Activated CD4-positive, alpha-beta T cell treated with anti-CD3 and anti-CD28 coated beads, Interleukin-2, amount 50 U/mL, for 48 hours (primary cell): ENCODE results near the gene LIPG.
"Not testable (repeated sequence)": the region's sequence is repeated elsewhere in the genome, so short reads cannot be mapped to it uniquely, and the experiment has no call there.

Experiments
- DNase-seq, 2 experiments: peaks; one replicate each; pipeline ENCODE4 v3.0.0-alpha.2; 2020

Gene LIPG

DNA sequence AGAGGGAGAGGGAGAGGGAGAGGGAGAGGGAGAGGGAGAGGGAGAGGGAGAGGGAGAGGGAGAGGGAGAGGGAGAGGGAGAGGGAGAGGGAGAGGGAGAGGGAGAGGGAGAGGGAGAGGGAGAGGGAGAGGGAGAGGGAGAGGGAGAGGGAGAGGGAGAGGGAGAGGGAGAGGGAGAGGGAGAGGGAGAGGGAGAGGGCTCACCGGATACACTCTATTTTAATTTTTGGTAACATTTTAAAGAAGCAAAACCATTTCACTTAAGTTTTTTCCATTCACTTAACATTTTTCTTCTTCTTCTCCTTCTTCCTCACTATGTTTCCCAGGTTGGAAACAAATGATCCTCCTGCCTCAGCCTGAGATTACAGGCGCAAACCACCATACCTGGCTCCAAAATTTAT, 17.2 kb downstream of the LIPG start:
- not testable (repeated sequence) for DNase-seq

DNA sequence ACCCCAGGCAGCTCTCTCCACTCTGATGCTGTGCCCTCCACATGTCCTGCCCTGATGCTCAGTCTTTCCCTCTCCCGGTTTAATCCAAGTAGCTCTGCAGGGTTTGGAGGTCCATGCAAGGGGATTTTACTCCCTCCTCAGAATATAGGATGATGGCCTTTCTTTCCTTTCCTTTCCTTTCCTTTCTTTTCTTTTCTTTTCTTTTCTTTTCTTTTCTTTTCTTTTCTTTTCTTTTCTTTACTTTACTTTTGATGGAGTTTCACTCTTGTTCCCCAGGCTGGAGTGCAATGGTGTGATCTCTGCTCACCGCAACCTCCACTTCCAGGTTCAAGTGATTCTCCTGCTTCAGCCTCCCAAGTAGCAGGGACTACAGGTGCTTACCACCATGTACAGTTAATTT, 17.7 kb downstream of the LIPG start:
- not testable (repeated sequence) for DNase-seq

DNA sequence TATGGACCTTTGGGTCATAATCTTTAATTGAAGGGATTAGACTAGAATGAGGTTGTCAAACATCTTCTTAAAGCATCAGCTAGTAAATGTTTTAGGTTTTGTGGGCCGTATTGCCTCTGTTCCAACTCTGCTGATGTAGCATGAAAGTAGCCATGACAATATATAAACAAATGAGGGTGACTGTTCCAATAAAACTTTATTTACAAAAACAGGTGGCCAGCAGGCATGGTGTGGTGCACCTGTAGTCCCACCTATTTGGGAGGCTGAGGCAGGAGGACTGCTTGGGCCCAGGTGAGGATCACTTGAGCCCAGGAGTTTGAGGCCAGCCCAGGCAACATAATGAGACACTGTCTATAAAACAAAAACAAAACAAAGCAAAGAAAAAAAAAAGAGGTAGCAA, 18.4 kb downstream of the LIPG start:
- DNase-seq, result no peak

DNA sequence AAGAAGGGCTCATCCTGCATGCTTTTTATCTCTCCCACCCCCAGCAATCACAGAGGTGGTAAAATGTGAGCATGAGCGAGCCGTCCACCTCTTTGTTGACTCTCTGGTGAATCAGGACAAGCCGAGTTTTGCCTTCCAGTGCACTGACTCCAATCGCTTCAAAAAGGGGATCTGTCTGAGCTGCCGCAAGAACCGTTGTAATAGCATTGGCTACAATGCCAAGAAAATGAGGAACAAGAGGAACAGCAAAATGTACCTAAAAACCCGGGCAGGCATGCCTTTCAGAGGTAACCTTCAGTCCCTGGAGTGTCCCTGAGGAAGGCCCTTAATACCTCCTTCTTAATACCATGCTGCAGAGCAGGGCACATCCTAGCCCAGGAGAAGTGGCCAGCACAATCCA, 19.5 kb downstream of the LIPG start:
- no peak for DNase-seq

DNA sequence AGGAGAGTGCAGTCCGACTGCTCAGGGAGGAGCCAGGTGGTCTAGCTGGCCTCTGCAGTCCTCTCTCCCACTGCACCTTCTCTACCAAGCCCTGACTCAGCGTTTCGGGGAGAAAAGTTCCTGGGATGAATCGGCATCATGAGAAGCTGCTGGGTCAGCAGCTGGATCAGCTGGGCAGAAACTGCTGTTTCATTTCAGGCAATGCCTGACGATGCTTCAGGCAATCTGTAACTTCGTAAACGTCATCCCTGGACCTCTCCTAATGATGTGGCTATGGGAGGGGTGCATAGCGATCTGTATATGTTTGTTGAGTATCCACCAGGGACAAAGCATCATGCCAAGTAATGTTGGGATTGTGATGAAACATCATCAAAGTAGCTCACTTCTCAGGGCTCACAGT, 20.7 kb downstream of the LIPG start:
- DNase-seq, result no peak

DNA sequence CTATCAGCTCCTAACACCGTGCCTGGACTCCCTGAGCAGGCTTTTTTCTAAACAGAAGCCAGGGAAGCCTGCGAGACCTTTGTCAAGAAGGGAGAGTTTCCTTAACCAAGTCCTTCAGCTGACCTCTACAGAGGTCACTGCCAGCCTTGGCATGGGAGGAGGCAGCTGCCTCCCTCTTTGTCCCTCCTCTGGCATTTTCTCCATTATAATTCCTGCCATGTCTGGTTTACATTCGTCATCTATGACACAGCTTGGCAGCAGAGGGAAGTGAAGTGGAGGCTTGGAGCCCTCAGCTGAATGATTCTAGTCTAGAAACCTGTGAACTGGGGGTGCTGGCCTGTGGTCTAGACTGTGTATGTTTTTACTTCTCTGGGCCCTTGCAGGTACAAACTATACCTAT, 22.5 kb downstream of the LIPG start:
- DNase-seq, result no peak

DNA sequence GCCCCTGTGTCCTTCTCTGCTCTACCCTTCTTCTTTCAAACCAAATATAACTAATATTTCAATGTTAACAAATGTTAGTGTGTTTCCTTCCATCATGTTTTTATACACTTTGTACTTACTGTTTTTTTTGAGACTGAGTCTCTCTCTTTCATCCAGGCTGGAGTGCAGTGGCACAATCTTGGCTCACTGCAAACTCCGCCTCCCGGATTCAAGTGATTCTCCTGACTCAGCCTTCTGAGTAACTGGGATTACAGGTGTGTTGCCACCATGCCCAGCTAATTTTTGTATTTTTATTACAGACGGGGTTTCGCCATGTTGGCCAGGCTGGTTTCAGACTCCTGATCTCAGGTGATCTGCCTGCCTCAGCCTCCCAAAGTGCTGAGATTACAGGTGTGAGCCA, 23.1 kb downstream of the LIPG start:
- not testable (repeated sequence) for DNase-seq

DNA sequence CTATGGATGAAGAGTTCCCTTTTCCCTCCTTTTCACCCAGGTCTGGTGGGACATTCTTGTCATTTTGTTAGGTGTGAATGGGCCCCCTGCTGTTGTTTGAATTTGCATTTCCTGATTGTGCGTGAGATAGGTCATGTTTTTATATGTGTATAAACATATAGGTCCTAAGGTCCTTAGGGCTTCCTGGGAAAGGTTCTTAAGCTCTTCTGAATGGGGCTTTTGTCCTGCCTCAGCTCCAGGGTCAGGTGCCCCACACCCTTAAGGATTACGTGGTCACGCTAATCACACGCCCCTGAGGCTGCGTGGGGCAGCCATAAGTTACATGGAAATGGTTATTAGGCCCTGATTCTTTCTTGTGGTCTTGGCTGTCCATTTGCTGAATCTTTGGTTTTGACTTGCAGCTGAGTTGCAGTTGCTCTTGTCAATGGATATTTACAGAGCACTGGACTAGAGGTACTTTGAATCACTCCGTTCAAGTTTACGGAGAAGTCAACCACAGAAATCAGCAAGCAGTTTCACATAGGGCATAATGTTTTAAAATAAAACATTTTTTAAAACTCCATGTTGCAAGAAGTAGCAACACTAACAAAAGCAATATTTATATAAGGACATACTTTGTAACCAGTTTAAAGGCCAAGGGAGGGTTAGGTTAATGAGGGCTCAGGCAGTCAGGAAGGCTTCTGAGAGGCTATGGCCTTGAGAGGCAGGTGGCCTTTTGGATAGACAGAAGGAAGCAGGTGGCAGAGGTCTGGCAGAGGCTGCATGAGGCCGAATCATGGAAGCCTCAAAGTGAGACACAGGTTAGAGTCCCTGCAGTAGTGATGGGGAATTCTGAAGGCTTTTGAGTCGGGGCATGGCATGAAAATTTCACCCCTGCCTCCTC, 24.2 kb downstream of the LIPG start:
- no peak for DNase-seq

DNA sequence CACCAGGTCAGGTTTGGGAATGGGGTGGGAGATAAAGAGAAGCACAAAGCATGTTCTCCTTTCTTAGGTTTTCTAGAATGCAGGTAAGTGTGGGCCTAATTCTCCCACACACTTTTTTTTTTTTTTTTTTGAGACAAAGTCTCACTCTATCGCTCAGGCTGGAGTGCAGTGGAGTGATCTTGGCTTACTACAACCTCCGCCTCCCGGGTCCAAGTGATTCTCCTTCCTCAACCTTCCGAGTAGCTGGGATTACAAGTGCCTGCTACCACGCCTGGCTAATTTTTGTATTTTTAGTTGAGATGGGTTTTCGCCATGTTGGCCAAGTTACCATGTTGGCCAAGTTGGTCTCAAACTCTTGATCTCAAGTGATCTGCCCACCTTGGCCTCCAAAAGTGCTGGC, 26.3 kb downstream of the LIPG start:
- DNase-seq, result no peak

DNA sequence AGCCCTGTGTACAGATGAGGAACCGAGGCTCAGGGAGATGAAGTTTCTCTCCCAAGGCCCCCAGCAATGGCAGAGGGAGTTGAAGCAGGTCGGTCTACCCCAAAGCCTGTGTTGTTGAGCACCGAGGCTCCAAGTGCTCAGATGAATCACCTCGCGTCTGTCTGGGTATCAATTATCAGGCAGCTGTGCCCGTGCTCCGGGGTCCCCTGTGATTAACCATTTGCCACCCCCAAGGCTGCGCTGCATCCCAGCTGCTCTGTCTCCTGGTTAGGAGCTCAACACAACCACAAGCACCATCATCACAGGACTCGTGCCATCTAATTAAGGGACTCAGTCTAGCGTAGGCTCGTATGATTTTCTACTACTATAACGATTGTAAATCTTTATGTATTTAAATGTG, 27.1 kb downstream of the LIPG start:
- no peak for DNase-seq

DNA sequence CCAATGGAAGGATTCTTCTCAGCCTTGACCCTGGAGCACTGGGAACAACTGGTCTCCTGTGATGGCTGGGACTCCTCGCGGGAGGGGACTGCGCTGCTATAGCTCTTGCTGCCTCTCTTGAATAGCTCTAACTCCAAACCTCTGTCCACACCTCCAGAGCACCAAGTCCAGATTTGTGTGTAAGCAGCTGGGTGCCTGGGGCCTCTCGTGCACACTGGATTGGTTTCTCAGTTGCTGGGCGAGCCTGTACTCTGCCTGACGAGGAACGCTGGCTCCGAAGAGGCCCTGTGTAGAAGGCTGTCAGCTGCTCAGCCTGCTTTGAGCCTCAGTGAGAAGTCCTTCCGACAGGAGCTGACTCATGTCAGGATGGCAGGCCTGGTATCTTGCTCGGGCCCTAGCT, 28.8 kb downstream of the LIPG start:
- DNase-seq, result no peak

DNA sequence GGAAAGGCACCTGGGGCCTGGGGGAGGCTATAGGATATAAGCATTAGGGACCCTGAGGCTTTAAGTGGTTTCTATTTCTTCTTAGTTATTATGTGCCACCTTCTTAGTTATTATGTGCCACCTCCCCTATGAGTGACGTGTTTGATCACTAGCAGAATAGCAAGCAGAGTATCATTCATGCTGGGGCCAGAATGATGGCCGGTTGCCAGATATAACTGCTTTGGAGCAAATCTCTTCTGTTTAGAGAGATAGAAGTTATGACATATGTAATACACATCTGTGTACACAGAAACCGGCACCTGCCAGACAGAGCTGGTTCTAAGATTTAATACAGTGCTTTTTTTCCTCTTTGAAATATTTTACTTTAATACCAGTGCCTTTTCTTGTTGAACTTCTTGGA, 29.4 kb downstream of the LIPG start:
- DNase-seq, result no peak

DNA sequence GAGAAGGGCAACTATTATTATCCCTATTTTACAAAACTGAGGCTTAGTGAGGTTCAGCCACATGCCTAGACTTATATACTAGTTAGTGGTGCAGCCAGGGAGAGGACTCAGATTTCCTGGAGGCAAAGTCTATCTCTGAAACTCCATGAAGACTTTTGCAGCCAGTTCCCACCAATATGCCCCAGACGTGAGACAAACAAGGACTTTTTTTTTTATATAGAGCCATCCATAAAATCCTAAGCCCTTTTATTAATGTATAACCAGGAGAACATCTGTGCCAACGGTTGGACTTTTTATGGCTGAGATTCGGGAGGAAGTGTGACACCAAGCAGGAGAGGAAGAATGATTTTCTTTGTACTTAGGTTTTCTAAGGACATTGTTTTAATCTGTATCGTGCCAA, 29.9 kb downstream of the LIPG start:
- DNase-seq, result no peak

DNA sequence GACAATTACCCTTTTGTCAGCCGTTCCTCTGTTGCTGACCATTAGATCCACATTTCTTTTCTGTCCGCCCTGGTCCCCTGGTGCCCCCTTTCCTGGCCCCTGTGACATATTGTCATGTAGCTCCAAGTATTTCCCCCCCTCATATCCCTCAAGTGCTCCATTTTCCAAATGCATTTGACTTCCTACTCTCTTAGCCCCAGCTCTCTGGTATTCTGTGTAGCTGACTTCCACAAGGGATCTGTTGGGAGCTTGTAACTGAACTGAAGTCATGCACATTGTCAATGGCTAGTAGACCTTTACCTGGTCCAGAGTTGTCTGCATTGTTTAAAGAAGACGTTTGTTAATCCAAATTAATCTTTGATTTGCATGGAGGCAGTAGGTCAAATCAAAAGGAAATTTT, 34.8 kb downstream of the LIPG start:
- DNase-seq, result no peak

DNA sequence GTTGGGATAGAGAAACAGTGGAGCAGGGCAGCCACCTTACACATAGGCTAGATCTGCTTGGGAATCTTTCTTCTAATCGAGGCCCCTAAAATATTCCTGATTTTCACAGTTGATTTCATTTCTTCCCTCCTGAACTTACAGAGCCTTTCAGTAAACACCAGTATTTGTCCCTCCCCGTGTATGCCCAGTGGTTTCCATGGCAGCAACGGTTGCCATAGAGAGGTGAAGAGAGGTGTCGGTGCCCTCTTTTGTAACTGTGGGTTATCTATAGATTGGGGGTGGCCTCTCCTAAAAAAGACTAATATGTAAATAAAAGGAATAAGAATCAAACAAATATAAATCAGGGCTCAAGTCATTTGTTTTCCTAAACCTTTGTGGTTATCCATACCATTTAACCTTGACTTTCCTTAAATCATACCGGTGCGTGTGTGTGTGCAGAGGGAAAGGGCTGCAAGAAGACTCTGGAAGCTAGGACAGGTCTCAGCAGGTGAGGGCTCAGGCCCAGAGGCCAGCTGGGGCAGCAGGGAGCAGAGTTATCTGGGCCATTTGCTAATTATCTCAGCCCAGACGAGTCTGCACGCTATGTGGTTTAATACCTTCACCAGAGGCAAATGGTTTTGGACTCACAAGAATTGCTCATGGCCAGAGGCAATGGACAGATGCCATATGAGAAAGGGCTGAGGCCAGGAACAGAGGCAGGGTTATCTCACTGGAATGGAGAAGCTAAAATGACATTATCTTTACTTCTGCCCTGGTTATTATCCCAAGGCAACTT, 35.5 kb downstream of the LIPG start:
- no peak for DNase-seq

DNA sequence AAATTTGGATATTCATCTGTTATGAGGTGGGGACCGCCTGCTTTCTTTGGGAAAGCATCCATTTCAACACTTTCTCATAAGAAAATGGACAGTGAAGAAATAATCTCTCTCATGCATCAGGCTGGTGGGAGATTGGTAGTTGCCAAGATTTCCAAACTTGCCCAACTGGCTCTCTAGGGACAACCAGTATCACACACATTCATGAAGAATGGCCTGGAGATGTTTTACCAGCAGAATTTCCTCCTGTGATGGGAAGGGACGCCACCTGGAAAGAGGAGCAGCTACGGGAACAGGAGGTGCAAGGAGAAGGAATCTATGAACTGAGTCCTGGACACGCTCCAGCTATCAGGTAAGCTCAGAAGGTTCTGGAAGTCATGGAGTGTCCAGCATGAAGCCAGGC, 39.4 kb downstream of the LIPG start:
- DNase-seq, result no peak

DNA sequence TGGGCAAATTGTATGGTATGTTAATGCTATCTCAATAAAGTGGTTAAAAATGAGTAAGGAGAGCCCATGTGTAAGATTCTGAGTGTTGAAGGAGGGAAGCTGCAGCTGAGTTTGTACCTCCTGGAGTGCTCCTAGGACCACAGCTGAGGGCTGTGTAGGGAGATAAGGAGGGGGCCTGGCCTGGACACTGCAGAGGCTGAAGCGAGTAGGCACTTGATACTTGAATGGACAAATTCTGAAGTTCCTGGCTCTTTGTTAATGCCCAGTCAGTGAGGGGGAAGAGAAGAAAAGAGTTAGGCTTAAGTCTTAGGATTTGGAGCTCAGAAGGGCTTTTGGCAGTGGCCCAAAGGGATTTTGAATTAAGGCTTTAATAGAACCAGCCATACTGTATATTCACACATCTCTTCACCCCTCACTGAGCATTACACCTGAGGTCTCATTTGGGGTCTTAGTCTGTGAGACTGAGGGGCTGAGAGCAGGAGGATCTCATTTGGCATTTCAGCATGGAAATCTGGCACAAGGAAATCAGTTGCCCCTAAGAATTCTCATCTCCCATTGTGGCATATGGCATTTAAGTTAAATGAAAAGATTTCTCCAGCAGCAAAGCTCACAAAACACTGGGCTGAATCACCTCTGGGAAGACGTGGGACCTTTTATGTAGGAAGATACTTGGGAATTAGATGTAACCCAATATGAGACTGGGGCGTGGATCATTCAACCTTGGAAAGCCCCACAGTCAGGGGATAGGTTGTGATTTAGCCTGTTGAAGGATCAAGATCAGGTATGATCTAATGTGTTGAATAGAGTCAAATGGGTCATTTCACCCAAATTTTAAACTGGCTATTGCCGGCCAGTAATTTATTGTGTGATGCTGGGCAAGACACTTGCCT, 46.8 kb downstream of the LIPG start:
- no peak for DNase-seq

DNA sequence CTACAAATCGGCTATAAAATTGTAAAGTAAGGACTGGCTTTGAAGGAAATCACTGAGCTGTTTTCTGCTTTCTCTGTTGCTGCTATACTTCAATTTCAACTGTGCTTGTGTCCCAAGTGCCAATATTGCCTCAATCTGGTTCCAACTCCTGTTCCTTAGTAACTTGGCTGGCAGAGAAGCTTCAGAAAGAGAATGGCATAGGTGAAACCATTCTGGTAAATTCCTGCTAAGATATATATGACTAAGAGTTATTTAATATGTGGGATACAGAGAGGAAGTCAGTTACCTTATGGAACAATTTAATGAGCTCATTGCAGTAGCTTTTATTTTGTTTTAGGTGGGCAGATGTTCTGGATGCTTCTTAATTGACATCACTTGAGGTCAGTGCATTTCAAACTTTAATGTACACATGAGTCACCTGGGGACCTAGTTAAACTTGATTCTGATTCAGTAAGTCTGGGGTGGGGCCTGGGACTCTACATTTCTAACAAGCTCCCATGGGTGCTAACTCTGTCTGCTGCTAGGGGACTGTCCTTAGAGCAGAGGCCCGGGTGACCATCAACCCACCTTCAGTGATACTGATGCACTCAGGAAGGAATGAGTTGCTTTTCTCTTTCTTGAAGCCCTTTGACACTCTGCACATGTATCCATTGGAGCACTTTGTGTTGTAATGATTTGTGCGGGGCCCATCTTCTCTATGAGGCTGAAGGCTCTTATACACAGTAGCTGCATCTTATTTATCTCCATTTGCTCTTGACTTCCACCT, 47.6 kb downstream of the LIPG start:
- no peak for DNase-seq

DNA sequence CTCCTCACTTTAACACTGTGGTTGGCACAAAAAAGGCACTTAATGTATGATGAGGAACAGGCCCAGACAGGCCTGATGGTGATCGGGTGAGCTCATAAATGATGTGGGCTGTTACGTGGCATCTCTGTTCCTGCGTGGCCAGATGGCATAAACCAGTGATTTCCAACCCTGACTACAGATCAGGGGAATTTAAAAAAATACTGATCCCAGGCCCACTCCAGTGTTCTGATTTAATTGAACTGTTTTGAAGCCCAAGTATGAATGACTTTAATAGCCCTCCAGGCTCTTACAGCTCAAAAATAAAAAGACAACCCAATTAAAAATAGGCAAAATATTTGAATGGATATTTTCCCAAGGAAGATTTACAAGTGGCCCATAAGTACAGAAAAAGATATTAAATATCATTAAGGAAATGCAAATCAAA, 48.2 kb downstream of the LIPG start:
- no peak for DNase-seq

DNA sequence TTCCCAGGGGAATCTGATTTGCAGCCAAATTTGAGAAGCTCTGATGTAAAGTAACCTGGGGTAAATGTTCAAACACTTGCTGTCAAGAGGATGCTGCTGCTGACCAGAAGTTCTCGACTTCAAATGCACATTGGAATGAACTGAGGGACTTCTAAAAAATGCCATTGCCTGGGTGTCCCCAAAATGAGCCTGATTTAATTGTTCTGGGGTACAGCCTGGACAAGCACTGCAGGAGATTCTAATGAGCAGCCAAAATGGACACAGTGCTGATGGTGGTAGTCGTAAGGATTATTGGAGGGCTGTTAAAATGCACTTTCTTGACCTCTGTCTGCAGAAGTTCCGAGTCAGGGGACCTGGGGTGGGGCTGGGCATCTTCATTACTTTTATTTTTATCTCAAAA, 49.5 kb downstream of the LIPG start:
- DNase-seq, result no peak

DNA sequence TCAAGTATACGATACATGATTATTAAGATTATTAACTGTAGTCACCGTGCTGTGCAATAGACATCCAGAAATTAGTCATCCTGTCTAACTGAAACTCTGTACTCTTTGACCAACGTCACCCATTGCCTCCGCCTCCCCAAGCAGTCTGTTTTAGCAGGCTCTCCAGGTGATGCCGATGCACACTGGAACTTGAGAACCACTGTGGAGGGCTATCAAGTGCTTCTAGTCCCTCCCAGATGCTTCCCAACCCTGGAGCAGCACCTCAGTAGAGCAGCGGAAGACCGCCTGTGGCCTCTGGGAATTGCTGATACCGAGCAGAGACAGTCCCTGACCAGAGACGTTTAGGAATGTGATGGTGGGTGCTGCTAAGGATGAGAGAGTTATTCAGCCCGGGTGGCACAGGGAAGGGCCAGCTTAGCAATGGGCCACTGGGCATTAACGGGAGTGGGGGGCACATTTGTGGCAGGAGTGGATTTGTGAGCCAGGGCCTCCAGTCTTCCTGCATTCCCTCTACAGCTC, 50.7 kb downstream of the LIPG start:
- DNase-seq, result no peak

DNA sequence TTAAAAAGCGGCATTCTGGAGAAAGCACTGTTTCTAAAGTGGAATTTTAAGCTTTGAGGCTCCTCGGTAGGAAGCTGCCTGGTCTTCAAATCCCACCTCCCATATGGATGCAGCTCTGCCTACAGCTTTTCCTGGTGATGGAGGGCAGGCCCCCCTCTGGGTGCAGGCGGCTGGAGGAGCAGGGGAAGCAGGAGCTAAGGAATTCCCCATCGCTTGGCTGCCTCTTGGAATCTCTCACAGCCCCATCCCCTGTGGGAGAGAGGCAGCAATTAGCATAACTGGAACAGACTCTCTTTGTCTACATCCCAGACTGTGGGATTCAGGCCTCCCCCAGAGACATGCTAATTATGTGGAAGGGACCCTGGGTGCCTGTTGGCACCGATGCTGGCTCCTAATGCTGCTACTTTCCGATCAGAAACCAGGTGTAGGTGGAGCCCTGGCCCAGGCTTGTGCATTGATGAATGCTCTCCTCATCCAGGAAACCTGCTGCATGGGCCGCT, 51.3 kb downstream of the LIPG start:
- DNase-seq, result no peak
